Dermis blood vessel endothelial cell (primary cell): ENCODE measurements around the gene HSF5. TPM values are rescaled to one million over a fixed set of nuclear protein-coding genes. Genes with fewer than 3 reads are reported as not detected.
A peak's percentile ranks its signal among the peaks of the same experiment; 100 is the strongest.

Source experiments
- DNase-seq: peaks from one replicate; pipeline ENCODE4 v3.0.0; 2010
- total RNA-seq: library from RNA; depleted of rRNA; stranded (reverse); fragments of >200 nt; gene quantifications from 2 replicates; pipeline ENCODE4 v1.2.3, GENCODE V29; 2014

Gene HSF5
- total RNA-seq, 1 donor from 2014 or later, result 0.17 TPM

- DNase-seq, result no peak
These were observed 8.1 kb downstream of the HSF5 start for GRCh38 chr17:58480090-58480489.

- no peak for DNase-seq
These were observed 11.4 kb downstream of the HSF5 start for GRCh38 chr17:58476812-58477211.

- DNase-seq, result no peak
These were observed 12.2 kb downstream of the HSF5 start for GRCh38 chr17:58475985-58476384.

GRCh38 chr17:58470356-58470755 lies 17.9 kb downstream of the HSF5 start:
- no peak for DNase-seq

- no peak for DNase-seq
These were observed 19.3 kb downstream of the HSF5 start for GRCh38 chr17:58468944-58469343.

- DNase-seq, result no peak
These were observed 32.7 kb downstream of the HSF5 start for GRCh38 chr17:58455491-58455890.

GRCh38 chr17:58452738-58453137 lies 35.5 kb downstream of the HSF5 start:
- DNase-seq, result no peak

GRCh38 chr17:58447039-58447975 lies 40.9 kb downstream of the HSF5 start:
- DNase-seq, result peak; percentile 91

GRCh38 chr17:58446086-58446485 lies 42.1 kb downstream of the HSF5 start:
- no peak for DNase-seq

GRCh38 chr17:58436805-58437239 lies 51.4 kb downstream of the HSF5 start:
- no peak for DNase-seq

GRCh38 chr17:58436245-58436644 lies 52.0 kb downstream of the HSF5 start:
- DNase-seq, result no peak

- DNase-seq, result no peak
These were observed 55.2 kb downstream of the HSF5 start for GRCh38 chr17:58432806-58433573.

- DNase-seq, result no peak
These were observed 60.4 kb downstream of the HSF5 start for GRCh38 chr17:58427807-58428206.

GRCh38 chr17:58421711-58422110 lies 66.5 kb downstream of the HSF5 start:
- no peak for DNase-seq

GRCh38 chr17:58420827-58421226 lies 67.4 kb downstream of the HSF5 start:
- DNase-seq, result no peak

- DNase-seq, result peak; percentile 85
These were observed 70.7 kb downstream of the HSF5 start, which contains the start of gene RNF43 for GRCh38 chr17:58417300-58418092. RNF43 (minus strand) TSS chr17:58417534; CDS start chr17:58415577, 1,957 bp downstream.

- no peak for DNase-seq
These were observed 71.3 kb downstream of the HSF5 start for GRCh38 chr17:58416937-58417299.

GRCh38 chr17:58416396-58416795 lies 71.8 kb downstream of the HSF5 start:
- DNase-seq, result no peak

- DNase-seq, result no peak
These were observed 72.7 kb downstream of the HSF5 start for GRCh38 chr17:58415371-58416055.

- no peak for DNase-seq
These were observed 73.6 kb downstream of the HSF5 start for GRCh38 chr17:58414596-58414997.

- no peak for DNase-seq
These were observed 74.5 kb downstream of the HSF5 start for GRCh38 chr17:58413684-58414083.

GRCh38 chr17:58412961-58413586 lies 75.1 kb downstream of the HSF5 start:
- DNase-seq, result no peak
